NCI-H446 (cell line): ENCODE data around the gene TTYH1.
"Not testable (repeated sequence)": the region's sequence is repeated elsewhere in the genome, so short reads cannot be mapped to it uniquely, and the experiment has no call there.

Experiments
- DNase-seq, 2 experiments: peaks; one replicate each; lab custom pipeline; 2025; lab: John Stamatoyannopoulos, UW

Gene TTYH1

DNA sequence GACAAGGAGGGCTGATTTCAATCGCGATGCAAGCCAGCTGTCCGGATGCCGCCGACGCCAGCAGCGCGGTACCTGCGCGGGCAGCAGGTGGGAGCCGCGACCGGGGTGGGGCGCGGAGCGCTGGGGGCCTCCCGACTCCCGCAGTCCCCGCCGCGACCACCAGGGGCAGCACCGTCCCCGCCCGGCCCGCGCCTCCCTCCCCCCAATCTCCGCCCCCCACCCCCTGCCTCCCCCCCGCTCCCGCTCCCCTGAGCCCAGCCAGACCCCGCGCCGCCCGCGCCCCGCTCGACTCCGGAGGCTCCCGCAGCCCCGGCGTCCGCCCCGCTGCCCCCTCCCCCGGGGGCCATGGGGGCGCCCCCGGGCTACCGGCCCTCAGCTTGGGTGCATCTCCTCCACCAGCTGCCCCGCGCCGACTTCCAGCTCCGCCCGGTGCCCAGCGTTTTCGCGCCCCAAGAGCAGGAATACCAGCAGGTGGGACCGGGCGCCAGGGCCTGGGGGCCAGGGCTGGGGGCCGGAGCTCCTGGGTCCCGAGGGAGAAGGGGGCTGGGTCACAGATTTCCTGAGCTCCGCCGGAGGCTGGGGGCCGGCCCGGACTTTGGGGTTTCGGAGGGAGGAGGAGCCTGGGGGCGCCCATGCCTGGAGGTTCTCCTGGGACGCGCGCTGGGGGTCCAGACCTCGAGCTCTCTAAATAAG is at the start of gene TTYH1:
TTYH1 (plus strand) TSS at position 257 of the 693 bp plus-strand sequence; CDS start at position 346, 89 bp downstream.
- no peak for DNase-seq

- DNase-seq = not testable (repeated sequence)
Measured at GRCh38 chr19:54365798-54366197, 49.5 kb upstream of the TTYH1 start.

- DNase-seq = no peak
Measured at GRCh38 chr19:54366811-54367210, 48.5 kb upstream of the TTYH1 start.

DNA sequence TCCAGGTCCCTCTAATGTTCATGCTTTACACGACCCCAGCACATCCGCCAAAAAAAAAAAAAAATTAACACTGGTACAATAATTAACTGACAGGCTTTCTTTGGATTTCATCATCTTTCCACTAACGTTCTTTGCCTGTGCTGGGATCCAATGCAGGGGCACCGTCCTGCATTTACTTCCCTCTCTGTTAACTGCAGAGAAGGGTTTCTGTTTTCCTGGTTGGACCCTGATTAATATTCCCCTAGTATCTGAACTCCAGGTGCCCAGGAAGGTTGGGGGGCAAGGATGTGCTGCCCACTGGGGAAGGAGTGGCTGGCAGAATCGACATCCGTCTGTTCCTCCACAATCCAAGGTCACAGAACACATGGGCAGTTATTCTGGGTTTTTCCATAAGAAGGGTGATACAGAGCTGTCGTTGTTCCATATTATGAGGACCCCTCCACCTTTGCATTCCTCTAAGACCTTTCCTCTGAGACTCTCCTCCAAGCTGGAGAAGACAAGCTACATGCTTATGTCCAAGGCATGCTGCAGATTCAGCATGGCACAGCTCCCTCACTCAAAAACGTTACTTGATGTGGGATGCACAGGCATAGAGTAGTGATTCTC is 46.1 kb upstream of the TTYH1 start:
- DNase-seq = no peak

- not testable (repeated sequence) for DNase-seq
Measured at GRCh38 chr19:54369688-54370433, 45.4 kb upstream of the TTYH1 start.

GRCh38 chr19:54370434-54370796 is 44.8 kb upstream of the TTYH1 start:
- DNase-seq = not testable (repeated sequence)

GRCh38 chr19:54371453-54371852 is 43.8 kb upstream of the TTYH1 start:
- not testable (repeated sequence) for DNase-seq

- DNase-seq = no peak
Measured at GRCh38 chr19:54373781-54374631, 41.3 kb upstream of the TTYH1 start.

GRCh38 chr19:54375181-54375938 is 39.9 kb upstream of the TTYH1 start:
- not testable (repeated sequence) for DNase-seq

- DNase-seq = no peak
Measured at GRCh38 chr19:54376610-54377285, 38.5 kb upstream of the TTYH1 start.

- no peak for DNase-seq
Measured at GRCh38 chr19:54379187-54379678, 36.0 kb upstream of the TTYH1 start.

GRCh38 chr19:54380897-54381296 is 34.4 kb upstream of the TTYH1 start:
- DNase-seq = no peak

- not testable (repeated sequence) for DNase-seq
Measured at GRCh38 chr19:54382041-54382440, 33.2 kb upstream of the TTYH1 start.

DNA sequence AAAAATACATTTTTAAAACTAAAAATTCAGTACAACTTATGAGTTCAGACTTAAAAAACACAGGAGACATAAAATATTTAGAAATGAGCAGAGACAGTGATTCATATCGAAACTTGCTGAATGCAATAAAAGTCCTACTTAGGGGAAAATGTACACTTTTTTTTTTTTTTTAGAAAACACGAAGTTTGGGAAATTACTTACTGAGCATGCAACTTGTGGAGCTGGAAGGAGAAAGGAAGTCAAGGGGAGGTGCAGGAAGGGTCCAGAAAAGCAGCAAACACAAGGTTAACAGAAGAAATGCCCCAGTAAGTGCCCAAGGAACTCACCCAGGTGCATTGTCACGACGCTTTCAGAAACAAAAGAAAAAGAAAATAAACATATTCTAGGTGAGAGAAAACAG is 31.9 kb upstream of the TTYH1 start:
- DNase-seq = no peak

DNA sequence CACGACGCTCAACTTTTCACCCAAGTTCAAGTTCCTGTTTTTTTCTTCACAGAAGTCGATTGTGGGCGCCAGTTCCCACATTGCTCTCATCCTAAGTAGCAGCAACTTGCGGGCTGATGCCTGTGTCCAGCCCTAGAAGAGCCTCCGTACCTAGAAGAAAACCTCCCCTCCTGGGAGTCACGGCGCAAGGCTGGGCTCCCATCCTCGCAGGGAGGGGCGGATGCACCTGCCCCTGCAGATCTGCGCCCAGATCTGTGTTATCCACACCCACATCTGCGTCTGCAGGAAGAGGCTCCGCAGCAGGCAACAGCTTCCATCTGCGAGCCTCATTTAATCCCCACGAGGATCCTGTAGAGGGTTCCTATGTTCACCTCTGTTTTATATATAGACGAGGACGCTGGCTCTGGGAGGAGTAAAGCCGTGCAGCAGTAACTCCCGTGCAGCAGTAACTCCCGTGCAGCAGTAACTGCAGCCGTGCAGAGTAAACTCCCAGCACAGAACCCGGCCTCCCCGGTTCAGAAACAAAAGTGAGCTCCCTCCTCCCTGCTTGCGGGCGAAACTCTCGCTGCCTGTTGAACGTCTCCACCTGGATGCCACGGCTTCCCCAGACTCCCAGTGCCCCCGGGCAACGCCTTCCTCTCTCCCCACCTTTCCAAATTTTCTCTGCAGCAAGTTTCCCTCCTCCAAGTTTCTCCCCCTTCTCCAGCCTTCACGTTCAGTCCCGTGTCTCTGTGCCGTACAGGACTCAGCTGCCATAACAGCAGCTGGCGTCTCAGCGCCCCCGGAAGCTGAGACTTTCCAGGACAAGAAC is 27.1 kb upstream of the TTYH1 start:
- no peak for DNase-seq

GRCh38 chr19:54388802-54389139 is 26.5 kb upstream of the TTYH1 start:
- no peak for DNase-seq

GRCh38 chr19:54389553-54389952 is 25.7 kb upstream of the TTYH1 start:
- no peak for DNase-seq

DNA sequence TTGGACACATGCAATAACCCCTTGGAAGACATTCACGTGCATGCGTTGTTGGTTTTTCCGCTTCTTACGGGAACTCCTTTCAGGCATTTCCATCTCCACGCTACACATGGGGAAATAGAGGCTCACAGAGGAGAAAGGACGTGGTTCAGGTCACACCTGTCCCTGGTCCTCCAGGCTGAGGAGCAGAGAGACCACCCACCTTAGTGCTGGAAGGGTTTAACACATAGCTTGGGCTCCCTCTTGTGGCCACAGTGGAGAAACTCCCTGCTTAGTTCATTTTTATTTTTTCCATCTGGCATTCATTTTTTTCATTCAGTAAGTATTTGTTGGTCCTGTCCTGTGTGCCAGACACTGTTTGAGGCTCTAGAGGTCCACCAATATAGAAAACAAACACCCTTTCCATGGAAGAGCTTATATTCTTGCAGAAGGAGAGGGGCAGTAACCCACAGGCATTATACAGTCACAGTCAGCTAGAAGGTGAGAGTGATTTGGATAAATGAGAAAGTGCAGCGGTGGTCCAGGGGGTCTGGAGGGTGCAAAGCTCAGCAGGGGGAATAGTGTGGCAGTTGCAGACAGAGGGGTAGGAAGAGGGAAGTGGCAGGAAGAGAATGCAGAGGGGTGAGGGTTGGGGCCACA is 24.2 kb upstream of the TTYH1 start:
- DNase-seq = peak; percentile 18 to 67

GRCh38 chr19:54391589-54392061 is 23.6 kb upstream of the TTYH1 start:
- DNase-seq = no peak
